Keratinocyte (primary cell): ENCODE results near the gene APBB2. TPM values are rescaled to one million over a fixed set of nuclear protein-coding genes. Genes with fewer than 3 reads are reported as not detected.

Source experiments
- DNase-seq: peaks from one replicate; pipeline ENCODE4 v3.0.0-alpha.2; 2011; ENCODE audit warnings: low read depth, missing footprints, low spot score
- FAIRE-seq: peaks from 2 replicates; lab custom pipeline; 2011; peaks lifted over from hg19 to GRCh38; lab: Jason Lieb, UNC
- H2AFZ ChIP-seq: 2 replicates; pipeline ENCODE4 v1.6.0; 2012; ENCODE audit warnings: low read length, control low read depth, inconsistent platforms; ENCODE audit not compliant: control insufficient read depth
- H3K27ac ChIP-seq: 2 replicates; pipeline ENCODE4 v1.5.1; 2011; ENCODE audit warnings: low read length; ENCODE audit not compliant: control insufficient read depth, insufficient read depth
- H3K27me3 ChIP-seq: 3 replicates; pipeline ENCODE4 v1.6.0; 2011; ENCODE audit warnings: low read length; ENCODE audit not compliant: control insufficient read depth, insufficient read depth; ENCODE audit errors: extremely low read depth
- H3K36me3 ChIP-seq, 2 experiments: 2 replicates in 1 of 2; 3 replicates in 1 of 2; pipeline ENCODE4 v1.5.1; 2011; ENCODE audit warnings: low read length in 2 of 2, mild to moderate bottlenecking in 1 of 2; ENCODE audit not compliant: control insufficient read depth in 2 of 2, insufficient read depth in 2 of 2; ENCODE audit errors: extremely low read depth in 1 of 2
- H3K4me1 ChIP-seq: 3 replicates; pipeline ENCODE4 v1.5.1; 2011; ENCODE audit warnings: low read length; ENCODE audit not compliant: control insufficient read depth, insufficient read depth; ENCODE audit errors: extremely low read depth
- H3K4me2 ChIP-seq: 3 replicates; pipeline ENCODE4 v1.6.0; 2011; ENCODE audit warnings: low read depth, low read length; ENCODE audit not compliant: control insufficient read depth, insufficient read depth; ENCODE audit errors: extremely low read depth
- H3K4me3 ChIP-seq, 3 experiments: fragments of 200-600 bp in 1 of 3; sonication (generic) in 1 of 3; 2 replicates in 2 of 3; 3 replicates in 1 of 3; pipeline ENCODE4 v1.5.1; 2011 to 2016; ENCODE audit warnings: low read length in 3 of 3, mild to moderate bottlenecking in 3 of 3, control low read depth in 2 of 3, inconsistent platforms in 1 of 3, low read depth in 1 of 3, mixed read lengths in 1 of 3, mixed run types in 1 of 3, moderate library complexity in 1 of 3; ENCODE audit not compliant: control insufficient read depth in 2 of 3, insufficient read depth in 2 of 3; ENCODE audit errors: extremely low read depth in 1 of 3
- H3K79me2 ChIP-seq: 2 replicates; pipeline ENCODE4 v1.6.0; 2012; ENCODE audit warnings: low read length; ENCODE audit not compliant: control insufficient read depth, insufficient read depth
- H3K9ac ChIP-seq: 3 replicates; pipeline ENCODE4 v1.6.0; 2011; ENCODE audit warnings: low read length; ENCODE audit not compliant: control insufficient read depth, insufficient read depth; ENCODE audit errors: extremely low read depth
- H3K9me1 ChIP-seq: 3 replicates; pipeline ENCODE4 v1.6.0; 2011; ENCODE audit warnings: low read length; ENCODE audit not compliant: control insufficient read depth, insufficient read depth; ENCODE audit errors: extremely low read depth
- H3K9me3 ChIP-seq: 2 replicates; pipeline ENCODE4 v1.5.1; 2012; ENCODE audit warnings: low read depth, low read length; ENCODE audit not compliant: control insufficient read depth
- H4K20me1 ChIP-seq: 3 replicates; pipeline ENCODE4 v1.6.0; 2011; ENCODE audit warnings: low read length; ENCODE audit not compliant: control insufficient read depth, insufficient read depth; ENCODE audit errors: extremely low read depth
- EZH2 ChIP-seq: IDR thresholded peaks from one replicate; pipeline ENCODE4 v1.6.1; 2012; ENCODE audit warnings: inconsistent platforms, mild to moderate bottlenecking, low read length, moderate library complexity
- dilution Hi-C: fragments of 300-500 bp; cut with MboI; formaldehyde crosslinking; loops from one replicate; pipeline ENCODE4 v1.7.0; 2020; ENCODE audit warnings: low sequenced_read_pairs; ENCODE audit not compliant: extremely low pct_ligation_motif_present
- polyA plus RNA-seq, 5 experiments: library from polyadenylated mRNA; depleted of rRNA in 3 of 5; stranded (reverse) in 3 of 5; stranded (forward) in 1 of 5; unstranded in 1 of 5; fragments of >200 nt; gene quantifications; 1 replicate in 1 of 5; 2 replicates in 3 of 5; 3 replicates in 1 of 5; pipeline versions ENCODE4 v1.2.1 to v1.2.3, GENCODE V29; 2011 to 2012; ENCODE audit warnings: missing spikeins in 2 of 5, low read depth in 1 of 5, low replicate concordance in 1 of 5
- TF ChIP-seq, protein P1 (sequence below), 3 experiments: IDR thresholded peaks in 1 of 3; conservative IDR thresholded peaks in 1 of 3; optimal IDR thresholded peaks in 1 of 3; 2 replicates in 2 of 3; 3 replicates in 1 of 3; pipeline versions ENCODE3 to v1.5.1; 2011; ENCODE audit warnings: low read length in 3 of 3, mild to moderate bottlenecking in 3 of 3, moderate library complexity in 2 of 3, control low read depth in 1 of 3, inconsistent platforms in 1 of 3; ENCODE audit not compliant: insufficient read depth in 2 of 3; ENCODE audit errors: extremely low read depth in 1 of 3

The APBB2 gene
- polyA plus RNA-seq, 1 donor (not counting 4 experiments of a cell fraction or from before 2014, with no cell fraction given): 57.3 TPM

DNA sequence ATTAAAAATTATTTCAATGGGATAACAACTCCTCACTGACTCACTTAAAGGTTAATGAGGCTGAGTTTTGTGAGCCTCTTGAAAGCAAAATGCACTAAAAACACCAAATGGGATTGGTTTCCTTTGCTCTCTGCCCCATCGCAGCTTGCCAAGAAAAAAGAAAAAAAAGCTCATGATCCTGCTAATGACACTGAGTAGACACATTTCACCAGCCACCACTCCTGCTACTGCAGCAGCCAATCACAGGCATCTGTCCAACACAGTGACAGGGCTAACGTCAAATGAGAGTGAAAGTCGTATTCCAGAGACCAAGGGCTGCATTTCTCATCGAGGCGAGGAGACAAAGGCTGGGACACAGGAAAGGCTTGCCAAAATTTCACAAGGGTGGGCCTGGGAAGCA, 5.2 kb downstream of the APBB2 start:
- no peaks in the 10 kb centered on the region for H3K9me1 ChIP-seq
- no peaks in the 10 kb centered on the region for H3K27me3 ChIP-seq
- FAIRE-seq (no peak), DNase-seq (no peak)
- H3K27ac ChIP-seq: no peak overlapping the region
- no peak overlapping the region for H3K4me3 ChIP-seq
- H3K79me2 ChIP-seq: peaks cover 98% of the 10 kb centered on the region
- no peaks in the 10 kb centered on the region for H3K9me3 ChIP-seq
- no peak overlapping the region for H3K4me2 ChIP-seq
- dilution Hi-C loops: no loop called here
- peaks cover 3 to 9% of the 10 kb centered on the region in 2 experiments for H3K36me3 ChIP-seq
- peaks cover 33% of the 10 kb centered on the region for H3K4me1 ChIP-seq
- no peak for TF ChIP-seq EZH2
- TF ChIP-seq, protein P1, sequence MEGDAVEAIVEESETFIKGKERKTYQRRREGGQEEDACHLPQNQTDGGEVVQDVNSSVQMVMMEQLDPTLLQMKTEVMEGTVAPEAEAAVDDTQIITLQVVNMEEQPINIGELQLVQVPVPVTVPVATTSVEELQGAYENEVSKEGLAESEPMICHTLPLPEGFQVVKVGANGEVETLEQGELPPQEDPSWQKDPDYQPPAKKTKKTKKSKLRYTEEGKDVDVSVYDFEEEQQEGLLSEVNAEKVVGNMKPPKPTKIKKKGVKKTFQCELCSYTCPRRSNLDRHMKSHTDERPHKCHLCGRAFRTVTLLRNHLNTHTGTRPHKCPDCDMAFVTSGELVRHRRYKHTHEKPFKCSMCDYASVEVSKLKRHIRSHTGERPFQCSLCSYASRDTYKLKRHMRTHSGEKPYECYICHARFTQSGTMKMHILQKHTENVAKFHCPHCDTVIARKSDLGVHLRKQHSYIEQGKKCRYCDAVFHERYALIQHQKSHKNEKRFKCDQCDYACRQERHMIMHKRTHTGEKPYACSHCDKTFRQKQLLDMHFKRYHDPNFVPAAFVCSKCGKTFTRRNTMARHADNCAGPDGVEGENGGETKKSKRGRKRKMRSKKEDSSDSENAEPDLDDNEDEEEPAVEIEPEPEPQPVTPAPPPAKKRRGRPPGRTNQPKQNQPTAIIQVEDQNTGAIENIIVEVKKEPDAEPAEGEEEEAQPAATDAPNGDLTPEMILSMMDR (optimal IDR thresholded peaks at IDR 0.05 in 1 of 3, IDR thresholded peaks at IDR 0.05 in 1 of 3, conservative IDR thresholded peaks at IDR 0.05 in 1 of 3; ENCODE audit: extremely low read depth in 1 of 3, insufficient read depth in 2 of 3, low read length in 3 of 3): no peak
- no peaks in the 10 kb centered on the region for H4K20me1 ChIP-seq
- no peak overlapping the region for H2AFZ ChIP-seq
- H3K9ac ChIP-seq: no peak overlapping the region

DNA sequence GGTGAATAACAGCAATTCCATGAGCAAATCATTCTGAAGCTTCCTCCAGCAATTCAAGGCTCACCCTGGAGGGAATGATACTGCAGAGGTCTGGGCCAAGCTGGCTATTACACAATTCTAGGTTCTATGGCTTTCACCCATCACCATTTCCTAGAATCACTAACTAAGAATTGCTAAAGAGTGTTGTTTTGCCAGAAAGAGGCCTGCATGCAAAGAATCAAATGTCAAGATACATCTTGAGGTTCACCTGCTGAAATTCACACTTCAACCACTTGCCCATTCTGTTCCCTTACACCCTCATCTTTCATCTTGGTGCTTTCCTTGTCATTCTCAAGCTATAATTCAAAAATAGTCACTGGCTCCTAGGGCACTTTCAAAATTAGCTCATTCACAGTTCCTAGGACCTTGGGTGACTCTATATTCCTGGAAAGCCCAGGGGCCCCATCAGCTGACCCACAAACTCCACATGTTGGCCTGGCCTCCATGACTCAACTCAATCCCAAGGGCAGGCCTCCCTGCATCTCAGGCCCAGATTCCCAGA, 7.0 kb downstream of the APBB2 start:
- H3K4me3 ChIP-seq: no peak overlapping the region
- H3K27me3 ChIP-seq: no peaks in the 10 kb centered on the region
- H3K4me2 ChIP-seq: no peak overlapping the region
- dilution Hi-C loops: no loop called here
- DNase-seq (no peak), FAIRE-seq (no peak)
- peaks cover 99% of the 10 kb centered on the region for H3K79me2 ChIP-seq
- H3K9me1 ChIP-seq: peaks cover 2% of the 10 kb centered on the region
- H3K4me1 ChIP-seq: peaks cover 30% of the 10 kb centered on the region
- H3K9ac ChIP-seq: no peak overlapping the region
- no peak for TF ChIP-seq EZH2
- TF ChIP-seq, protein P1 (optimal IDR thresholded peaks at IDR 0.05 in 1 of 3, IDR thresholded peaks at IDR 0.05 in 1 of 3, conservative IDR thresholded peaks at IDR 0.05 in 1 of 3; ENCODE audit: extremely low read depth in 1 of 3, insufficient read depth in 2 of 3, low read length in 3 of 3): no peak
- no peaks in the 10 kb centered on the region for H3K9me3 ChIP-seq
- peaks cover 3 to 9% of the 10 kb centered on the region in 2 experiments for H3K36me3 ChIP-seq
- no peaks in the 10 kb centered on the region for H4K20me1 ChIP-seq
- H3K27ac ChIP-seq: no peak overlapping the region
- no peak overlapping the region for H2AFZ ChIP-seq
